Chondrocyte (in vitro differentiated cells): ENCODE measurements around the gene BUB3. TPM values are rescaled to one million over a fixed set of nuclear protein-coding genes. Genes with fewer than 3 reads are reported as not detected.

ENCODE experiments used
- DNase-seq: peaks from one replicate; pipeline ENCODE4 v3.0.0; 2021; ENCODE audit warnings: mixed read lengths, low spot score
- H3K27ac Mint-ChIP-seq: one replicate; pipeline ENCODE4 v1.8.0; 2021; ENCODE audit warnings: mild to moderate bottlenecking, moderate library complexity, mixed read lengths; ENCODE audit not compliant: unreplicated experiment
- H3K27me3 Mint-ChIP-seq: 2 replicates; pipeline ENCODE4 v1.8.0; 2021; ENCODE audit warnings: low read depth, mixed read lengths
- H3K36me3 Mint-ChIP-seq: 2 replicates; pipeline ENCODE4 v1.8.0; 2021; ENCODE audit warnings: low read depth, mixed read lengths
- H3K4me1 Mint-ChIP-seq: 2 replicates; pipeline ENCODE4 v1.8.0; 2021; ENCODE audit warnings: low read depth, mild to moderate bottlenecking, mixed read lengths
- H3K4me3 Mint-ChIP-seq: one replicate; pipeline ENCODE4 v1.8.0; 2021; ENCODE audit warnings: mild to moderate bottlenecking, moderate library complexity, mixed read lengths; ENCODE audit not compliant: unreplicated experiment
- H3K9me3 Mint-ChIP-seq: 2 replicates; pipeline ENCODE4 v1.8.0; 2021; ENCODE audit warnings: low read depth, mixed read lengths
- CTCF ChIP-seq: fragments of 200-600 bp; sonication (generic); IDR thresholded peaks from 2 replicates; pipeline ENCODE4 v1.5.0; 2021; ENCODE audit warnings: antibody characterized with exemption, mild to moderate bottlenecking, moderate library complexity
- total RNA-seq: library from RNA; stranded (reverse); gene quantifications from 3 replicates; pipeline ENCODE4 v1.2.1, GENCODE V29; 2021

BUB3 gene
- total RNA-seq, 1 donor from 2014 or later: 74.1 TPM

- DNase-seq: peak; percentile 90
- peak overlapping the region; percentile 99 for H3K27ac Mint-ChIP-seq
- TF ChIP-seq CTCF: no peak
- peaks cover 27% of the 10 kb centered on the region for H3K27me3 Mint-ChIP-seq
- H3K36me3 Mint-ChIP-seq: peaks cover 17% of the 10 kb centered on the region
- H3K9me3 Mint-ChIP-seq: no peaks in the 10 kb centered on the region
- peaks cover 48% of the 10 kb centered on the region for H3K4me1 Mint-ChIP-seq
- peak overlapping the region; percentile 99 for H3K4me3 Mint-ChIP-seq
These were observed 706 bp downstream of the BUB3 start for GRCh38 chr10:123154711-123155505.

GRCh38 chr10:123156078-123156477, 1.9 kb downstream of the BUB3 start:
- Mint-ChIP-seq H3K27ac (no peak overlapping the region), H3K4me3 (no peak overlapping the region), H3K4me1 (peaks cover 40% of the 10 kb centered on the region), H3K36me3 (peaks cover 22% of the 10 kb centered on the region), H3K27me3 (peaks cover 16% of the 10 kb centered on the region), H3K9me3 (no peaks in the 10 kb centered on the region)
- no peak for TF ChIP-seq CTCF
- DNase-seq: no peak

- Mint-ChIP-seq H3K27me3 (peaks cover 6% of the 10 kb centered on the region), H3K4me3 (no peak overlapping the region), H3K9me3 (no peaks in the 10 kb centered on the region), H3K36me3 (peaks cover 27% of the 10 kb centered on the region), H3K4me1 (peaks cover 40% of the 10 kb centered on the region), H3K27ac (no peak overlapping the region)
- DNase-seq: no peak
- no peak for TF ChIP-seq CTCF
These were observed 3.0 kb downstream of the BUB3 start for GRCh38 chr10:123157210-123157609.

GRCh38 chr10:123158682-123159081, 4.5 kb downstream of the BUB3 start:
- no peak for DNase-seq
- Mint-ChIP-seq H3K9me3 (no peaks in the 10 kb centered on the region), H3K27ac (no peak overlapping the region), H3K27me3 (no peaks in the 10 kb centered on the region), H3K36me3 (peaks cover 32% of the 10 kb centered on the region), H3K4me3 (no peak overlapping the region), H3K4me1 (peaks cover 39% of the 10 kb centered on the region)
- no peak for TF ChIP-seq CTCF

GRCh38 chr10:123160311-123160980, 6.2 kb downstream of the BUB3 start:
- peaks cover 34% of the 10 kb centered on the region for H3K36me3 Mint-ChIP-seq
- no peak for DNase-seq
- peaks cover 33% of the 10 kb centered on the region for H3K4me1 Mint-ChIP-seq
- no peaks in the 10 kb centered on the region for H3K27me3 Mint-ChIP-seq
- H3K9me3 Mint-ChIP-seq: no peaks in the 10 kb centered on the region
- H3K4me3 Mint-ChIP-seq: no peak overlapping the region
- H3K27ac Mint-ChIP-seq: no peak overlapping the region
- no peak for TF ChIP-seq CTCF
